ENCODE measurements around the gene TRRAP.
"Not testable (repeated sequence)": the region's sequence is repeated elsewhere in the genome, so short reads cannot be mapped to it uniquely, and the experiment has no call there.

Gene TRRAP

GRCh38 chr7:99040104-99040958, 162.0 kb downstream of the TRRAP start:
- no peaks in the 10 kb centered on the region for H3K4me1 Mint-ChIP-seq
- H3K27me3 Mint-ChIP-seq = no peaks in the 10 kb centered on the region
- no peaks in the 10 kb centered on the region for H3K9me3 Mint-ChIP-seq
- DNase-seq = peak; percentile 70
- peaks cover 61% of the 10 kb centered on the region for H3K36me3 Mint-ChIP-seq
- no peak overlapping the region for H3K4me3 Mint-ChIP-seq
- peak overlapping the region; percentile 47 for H3K27ac Mint-ChIP-seq
- CTCF ChIA-PET = interaction anchor here (0.8 to 8.6 kb wide), 2 partner anchors 131 to 272 kb away, joined by 3 to 76 read pairs; no protein-coding TSS in a partner anchor

- CTCF ChIA-PET = interaction anchor here (8.6 kb wide), 1 partner anchor 270 kb away, joined by 76 read pairs; no protein-coding TSS in a partner anchor
- H3K36me3 Mint-ChIP-seq = peaks cover 58% of the 10 kb centered on the region
- no peak overlapping the region for H3K27ac Mint-ChIP-seq
- no peaks in the 10 kb centered on the region for H3K9me3 Mint-ChIP-seq
- H3K4me3 Mint-ChIP-seq = no peak overlapping the region
- DNase-seq = no peak
- no peaks in the 10 kb centered on the region for H3K27me3 Mint-ChIP-seq
- H3K4me1 Mint-ChIP-seq = no peaks in the 10 kb centered on the region
These were observed 163.2 kb downstream of the TRRAP start for GRCh38 chr7:99041526-99041925.

GRCh38 chr7:99042957-99043356, 164.6 kb downstream of the TRRAP start:
- DNase-seq = no peak
- no peaks in the 10 kb centered on the region for H3K4me1 Mint-ChIP-seq
- H3K36me3 Mint-ChIP-seq = peaks cover 53% of the 10 kb centered on the region
- H3K9me3 Mint-ChIP-seq = no peaks in the 10 kb centered on the region
- no peak overlapping the region for H3K27ac Mint-ChIP-seq
- H3K27me3 Mint-ChIP-seq = no peaks in the 10 kb centered on the region
- CTCF ChIA-PET = interaction anchor here (8.6 kb wide), 1 partner anchor 269 kb away, joined by 76 read pairs; no protein-coding TSS in a partner anchor
- H3K4me3 Mint-ChIP-seq = no peak overlapping the region

GRCh38 chr7:99044858-99045257, 166.5 kb downstream of the TRRAP start:
- H3K27me3 Mint-ChIP-seq, H3K4me1 Mint-ChIP-seq, DNase-seq, H3K9me3 Mint-ChIP-seq, H3K27ac Mint-ChIP-seq, H3K4me3 Mint-ChIP-seq: not testable (repeated sequence)
- CTCF ChIA-PET = interaction anchor here (0.8 to 1.5 kb wide), 2 partner anchors 28 to 267 kb away, joined by 3 to 4 read pairs; no protein-coding TSS in a partner anchor
- peaks cover 49% of the 10 kb centered on the region for H3K36me3 Mint-ChIP-seq

GRCh38 chr7:99046262-99046661, 167.9 kb downstream of the TRRAP start:
- H3K27ac Mint-ChIP-seq, CTCF ChIA-PET: not testable (repeated sequence)
- H3K36me3 Mint-ChIP-seq = peaks cover 43% of the 10 kb centered on the region

GRCh38 chr7:99046722-99047121, 168.4 kb downstream of the TRRAP start:
- CTCF ChIA-PET = no interaction called here
- Mint-ChIP-seq H3K9me3 (no peaks in the 10 kb centered on the region), H3K27me3 (no peaks in the 10 kb centered on the region), H3K4me3 (no peak overlapping the region), H3K4me1 (no peaks in the 10 kb centered on the region), H3K27ac (no peak overlapping the region), H3K36me3 (peaks cover 47% of the 10 kb centered on the region)
- DNase-seq = no peak

More at GRCh38 chr7:99046262-99046661, 167.9 kb downstream of the TRRAP start:
- not testable (repeated sequence) for H3K27me3 Mint-ChIP-seq, DNase-seq, H3K9me3 Mint-ChIP-seq, H3K4me1 Mint-ChIP-seq, H3K4me3 Mint-ChIP-seq

- peaks cover 53% of the 10 kb centered on the region for H3K36me3 Mint-ChIP-seq
- no peak overlapping the region for H3K4me3 Mint-ChIP-seq
- H3K27ac Mint-ChIP-seq = no peak overlapping the region
- CTCF ChIA-PET = no interaction called here
- H3K4me1 Mint-ChIP-seq = no peaks in the 10 kb centered on the region
- no peak for DNase-seq
- no peaks in the 10 kb centered on the region for H3K9me3 Mint-ChIP-seq
- H3K27me3 Mint-ChIP-seq = no peaks in the 10 kb centered on the region
These were observed 169.3 kb downstream of the TRRAP start for GRCh38 chr7:99047526-99048077.

GRCh38 chr7:99050971-99051370, 172.6 kb downstream of the TRRAP start:
- H3K4me1 Mint-ChIP-seq = no peaks in the 10 kb centered on the region
- peaks cover 42% of the 10 kb centered on the region for H3K36me3 Mint-ChIP-seq
- DNase-seq = no peak
- H3K4me3 Mint-ChIP-seq = no peak overlapping the region
- no peaks in the 10 kb centered on the region for H3K27me3 Mint-ChIP-seq
- H3K27ac Mint-ChIP-seq = no peak overlapping the region
- no peaks in the 10 kb centered on the region for H3K9me3 Mint-ChIP-seq
- CTCF ChIA-PET = no interaction called here

GRCh38 chr7:99054781-99055180, 176.4 kb downstream of the TRRAP start:
- H3K36me3 Mint-ChIP-seq = peaks cover 38% of the 10 kb centered on the region
- no peaks in the 10 kb centered on the region for H3K9me3 Mint-ChIP-seq
- no peaks in the 10 kb centered on the region for H3K27me3 Mint-ChIP-seq
- DNase-seq = no peak
- no peak overlapping the region for H3K27ac Mint-ChIP-seq
- H3K4me1 Mint-ChIP-seq = no peaks in the 10 kb centered on the region
- no peak overlapping the region for H3K4me3 Mint-ChIP-seq
- CTCF ChIA-PET = no interaction called here

- Mint-ChIP-seq H3K27ac (no peak overlapping the region), H3K4me3 (no peak overlapping the region)
These were observed 182.9 kb downstream of the TRRAP start for GRCh38 chr7:99061001-99061776.

More at GRCh38 chr7:99061001-99061776, 182.9 kb downstream of the TRRAP start:
- no peaks in the 10 kb centered on the region for H3K27me3 Mint-ChIP-seq
- no peaks in the 10 kb centered on the region for H3K9me3 Mint-ChIP-seq
- CTCF ChIA-PET = no interaction called here
- H3K4me1 Mint-ChIP-seq = peaks cover 13% of the 10 kb centered on the region
- no peak for DNase-seq
- H3K36me3 Mint-ChIP-seq = peaks cover 13% of the 10 kb centered on the region

Measured in activated naive CD4-positive, alpha-beta T cell treated with anti-CD3 and anti-CD28 coated beads, Interleukin-2, amount 10 ng/mL, durations not matched to agents 7 days and 5 days (primary cell).